NB4 (cell line): ENCODE measurements around the gene RFTN1.
A peak's percentile ranks its signal among the peaks of the same experiment; 100 is the strongest.

ENCODE experiments used
- DNase-seq: peaks from one replicate; pipeline ENCODE4 v3.0.0; 2010; ENCODE audit warnings: low read depth
- H3K4me3 ChIP-seq: one replicate; pipeline ENCODE4 v1.5.1; 2011; ENCODE audit warnings: mild to moderate bottlenecking, low read depth, low read length, moderate library complexity
- CTCF ChIP-seq: IDR thresholded peaks from one replicate; pipeline ENCODE4 v1.5.1; 2012; ENCODE audit warnings: low read depth, low read length
- MAX ChIP-seq: IDR thresholded peaks from 2 replicates; pipeline ENCODE4 v1.6.1; 2011; ENCODE audit warnings: low read depth, low read length
- MYC ChIP-seq: IDR thresholded peaks from 2 replicates; pipeline ENCODE4 v1.6.1; 2011; ENCODE audit warnings: low read depth, low read length
- POLR2A ChIP-seq: IDR thresholded peaks from 2 replicates; pipeline ENCODE4 v1.6.1; 2011; ENCODE audit warnings: mild to moderate bottlenecking; ENCODE audit not compliant: insufficient read length; ENCODE audit errors: extremely low read depth

The RFTN1 gene

GRCh38 chr3:16452261-16452660 lies 61.2 kb downstream of the RFTN1 start:
- DNase-seq: no peak
- TF ChIP-seq MAX: no peak
- TF ChIP-seq CTCF: no peak
- no peak for TF ChIP-seq MYC
- no peak for TF ChIP-seq POLR2A
- no peak overlapping the region for H3K4me3 ChIP-seq

- H3K4me3 ChIP-seq: no peak overlapping the region
- TF ChIP-seq MYC (no peak), MAX (no peak), POLR2A (no peak), CTCF (no peak)
- DNase-seq: no peak
These were observed 64.1 kb downstream of the RFTN1 start for GRCh38 chr3:16449369-16449768.

- H3K4me3 ChIP-seq: no peak overlapping the region
- TF ChIP-seq CTCF (no peak), POLR2A (no peak), MAX (no peak), MYC (no peak)
- peak; percentile 3 for DNase-seq
These were observed 64.8 kb downstream of the RFTN1 start for GRCh38 chr3:16448639-16449070.

GRCh38 chr3:16447135-16447534 lies 66.4 kb downstream of the RFTN1 start:
- TF ChIP-seq CTCF: no peak
- TF ChIP-seq MAX: no peak
- no peak for TF ChIP-seq POLR2A
- no peak for TF ChIP-seq MYC
- no peak overlapping the region for H3K4me3 ChIP-seq

GRCh38 chr3:16444344-16444743 lies 69.2 kb downstream of the RFTN1 start:
- no peak overlapping the region for H3K4me3 ChIP-seq
- no peak for TF ChIP-seq MYC
- no peak for TF ChIP-seq POLR2A
- no peak for TF ChIP-seq CTCF
- TF ChIP-seq MAX: no peak
- no peak for DNase-seq

More at GRCh38 chr3:16447135-16447534, 66.4 kb downstream of the RFTN1 start:
- DNase-seq: no peak

- TF ChIP-seq POLR2A (no peak), MAX (no peak), CTCF (no peak), MYC (no peak)
- no peak overlapping the region for H3K4me3 ChIP-seq
- DNase-seq: no peak
These were observed 70.8 kb downstream of the RFTN1 start for GRCh38 chr3:16442730-16443129.
